ENCODE data around the gene TEPSIN.

TEPSIN gene

GRCh38 chr17:81261096-81261495 lies 22.2 kb upstream of the TEPSIN start:
- TF ChIP-seq, protein P1, sequence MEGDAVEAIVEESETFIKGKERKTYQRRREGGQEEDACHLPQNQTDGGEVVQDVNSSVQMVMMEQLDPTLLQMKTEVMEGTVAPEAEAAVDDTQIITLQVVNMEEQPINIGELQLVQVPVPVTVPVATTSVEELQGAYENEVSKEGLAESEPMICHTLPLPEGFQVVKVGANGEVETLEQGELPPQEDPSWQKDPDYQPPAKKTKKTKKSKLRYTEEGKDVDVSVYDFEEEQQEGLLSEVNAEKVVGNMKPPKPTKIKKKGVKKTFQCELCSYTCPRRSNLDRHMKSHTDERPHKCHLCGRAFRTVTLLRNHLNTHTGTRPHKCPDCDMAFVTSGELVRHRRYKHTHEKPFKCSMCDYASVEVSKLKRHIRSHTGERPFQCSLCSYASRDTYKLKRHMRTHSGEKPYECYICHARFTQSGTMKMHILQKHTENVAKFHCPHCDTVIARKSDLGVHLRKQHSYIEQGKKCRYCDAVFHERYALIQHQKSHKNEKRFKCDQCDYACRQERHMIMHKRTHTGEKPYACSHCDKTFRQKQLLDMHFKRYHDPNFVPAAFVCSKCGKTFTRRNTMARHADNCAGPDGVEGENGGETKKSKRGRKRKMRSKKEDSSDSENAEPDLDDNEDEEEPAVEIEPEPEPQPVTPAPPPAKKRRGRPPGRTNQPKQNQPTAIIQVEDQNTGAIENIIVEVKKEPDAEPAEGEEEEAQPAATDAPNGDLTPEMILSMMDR (conservative IDR thresholded peaks at IDR 0.05; ENCODE audit: low read length) = no peak
- no peak for DNase-seq (ENCODE audit: low read depth)
- H3K4me3 ChIP-seq (ENCODE audit: low read length) = no peak overlapping the region

DNA sequence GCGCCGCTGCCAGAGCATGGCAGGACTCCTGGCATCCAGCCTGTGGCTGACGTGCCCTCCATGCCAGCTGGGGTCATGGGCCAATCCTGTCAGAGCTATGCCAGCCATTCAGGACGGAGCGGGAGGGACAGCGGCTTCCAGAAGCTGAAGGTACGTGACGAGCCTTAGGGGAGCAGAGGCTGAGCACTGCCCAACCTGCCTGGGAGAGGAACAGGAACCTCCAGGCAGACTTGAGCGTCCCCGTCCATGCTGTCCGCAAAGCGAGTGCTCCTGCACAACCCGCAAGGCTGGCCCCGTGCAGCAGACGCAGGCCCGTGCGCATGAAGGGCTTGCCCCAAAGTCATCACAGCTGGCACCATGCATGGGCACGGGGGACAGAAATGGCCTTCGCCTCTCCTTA lies 21.8 kb upstream of the TEPSIN start:
- no peak overlapping the region for H3K4me3 ChIP-seq (ENCODE audit: low read length)
- no peak for DNase-seq (ENCODE audit: low read depth)
- TF ChIP-seq, protein P1 (conservative IDR thresholded peaks at IDR 0.05; ENCODE audit: low read length) = no peak

DNA sequence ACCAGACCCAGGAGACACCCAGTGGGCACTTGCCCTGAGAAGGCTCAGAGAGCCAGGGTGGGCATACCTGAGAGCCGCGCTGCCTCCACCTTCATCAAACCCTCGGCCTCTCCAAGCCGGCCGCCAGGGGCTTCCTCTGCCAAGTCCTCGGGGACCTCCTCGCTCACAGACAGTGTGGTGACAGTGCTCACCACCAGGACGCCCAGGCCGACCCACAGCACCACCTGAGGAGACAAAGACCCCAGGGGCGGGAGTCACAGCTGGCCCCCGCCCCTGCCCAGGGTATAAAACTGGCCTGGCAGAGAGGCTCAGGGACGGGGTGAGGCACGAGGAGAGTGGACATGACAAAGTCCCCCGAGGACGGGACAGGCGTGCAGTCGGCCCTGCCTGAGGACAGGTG lies 21.3 kb upstream of the TEPSIN start:
- TF ChIP-seq, protein P1 (conservative IDR thresholded peaks at IDR 0.05; ENCODE audit: low read length) = no peak
- DNase-seq (ENCODE audit: low read depth) = no peak

DNA sequence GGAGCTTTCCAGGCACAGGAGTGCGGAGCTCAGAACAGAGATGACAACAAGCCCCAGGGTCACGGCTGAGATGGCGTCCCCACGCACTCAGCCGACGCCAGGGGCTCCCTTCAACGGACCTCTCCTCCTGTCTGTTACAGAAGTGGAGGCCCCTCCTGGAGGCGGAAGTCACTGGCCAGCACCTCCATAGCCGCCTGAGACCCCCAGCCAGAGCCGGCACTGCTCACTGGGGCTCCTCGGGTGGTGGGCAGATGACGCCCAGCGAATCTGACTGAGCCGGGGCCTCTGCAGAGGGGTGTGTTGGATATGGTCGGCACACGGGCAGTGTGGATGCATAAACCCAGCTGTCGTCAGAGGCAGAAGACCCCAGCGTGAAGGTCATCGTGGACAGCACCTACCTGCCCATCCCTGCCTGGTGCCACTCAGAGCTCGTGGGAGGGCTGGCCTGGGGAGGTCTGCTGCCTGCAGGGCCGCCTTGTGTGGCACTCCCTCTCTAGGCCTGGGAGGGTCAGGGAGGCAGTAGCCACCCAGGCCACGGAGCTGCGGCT lies 20.3 kb upstream of the TEPSIN start:
- H3K4me3 ChIP-seq (ENCODE audit: low read length) = no peak overlapping the region
- TF ChIP-seq, protein P1 (conservative IDR thresholded peaks at IDR 0.05; ENCODE audit: low read length) = no peak
- no peak for DNase-seq (ENCODE audit: low read depth)

More for the DNA sequence above, 21.3 kb upstream of the TEPSIN start:
- H3K4me3 ChIP-seq (ENCODE audit: low read length) = no peak overlapping the region

DNA sequence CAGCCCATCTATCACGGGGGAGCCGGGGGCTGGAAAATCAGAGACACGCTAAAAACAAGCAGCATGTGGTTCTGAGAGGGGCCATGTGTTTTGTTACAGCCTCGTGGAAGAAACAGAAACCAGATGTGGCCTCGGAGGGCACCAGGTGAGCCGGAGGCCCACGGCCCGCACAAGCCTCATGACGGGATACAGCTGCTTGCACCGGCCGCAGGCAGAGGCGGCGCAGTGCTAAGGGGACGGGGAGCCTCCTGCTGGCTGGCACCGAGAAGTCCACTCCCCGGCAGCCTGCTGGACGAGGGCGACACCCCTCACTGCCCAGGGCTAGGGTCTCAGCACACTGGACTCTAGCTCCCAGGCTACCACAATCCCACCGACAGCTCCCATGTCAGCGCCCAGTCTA lies 19.4 kb upstream of the TEPSIN start:
- no peak overlapping the region for H3K4me3 ChIP-seq (ENCODE audit: low read length)
- no peak for DNase-seq (ENCODE audit: low read depth)
- TF ChIP-seq, protein P1 (conservative IDR thresholded peaks at IDR 0.05; ENCODE audit: low read length) = no peak

GRCh38 chr17:81257533-81257932 lies 18.7 kb upstream of the TEPSIN start:
- no peak for DNase-seq (ENCODE audit: low read depth)
- TF ChIP-seq, protein P1 (conservative IDR thresholded peaks at IDR 0.05; ENCODE audit: low read length) = no peak

DNA sequence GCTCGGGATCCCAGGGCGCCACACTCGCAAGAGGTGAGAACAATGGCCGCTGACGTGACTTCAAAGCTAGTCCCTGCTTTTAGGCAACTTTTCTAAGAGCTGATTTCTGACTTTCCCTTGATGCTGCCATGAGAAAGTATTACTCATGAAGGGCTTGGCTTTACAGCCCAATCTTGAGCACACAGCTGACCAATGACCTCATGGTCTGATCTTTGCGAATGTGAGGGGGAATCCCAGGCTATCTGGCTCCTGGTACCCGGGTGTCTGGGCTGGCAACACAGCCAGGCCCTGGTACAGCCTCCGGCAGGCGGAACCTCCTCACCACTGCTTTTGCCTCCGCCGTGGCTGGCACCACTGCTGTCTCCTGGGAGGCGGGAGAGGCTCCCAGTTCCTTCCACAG lies 17.8 kb upstream of the TEPSIN start:
- TF ChIP-seq, protein P1 (conservative IDR thresholded peaks at IDR 0.05; ENCODE audit: low read length) = no peak
- peak; percentile 19 for DNase-seq (ENCODE audit: low read depth)
- H3K4me3 ChIP-seq (ENCODE audit: low read length) = no peak overlapping the region

More at GRCh38 chr17:81257533-81257932, 18.7 kb upstream of the TEPSIN start:
- no peak overlapping the region for H3K4me3 ChIP-seq (ENCODE audit: low read length)
